Right ventricle myocardium superior (tissue), 1 donor: ENCODE measurements around the gene ERMP1. TPM values are rescaled to one million over a fixed set of nuclear protein-coding genes. Genes with fewer than 3 reads are reported as not detected.
"Not testable (repeated sequence)": the region's sequence is repeated elsewhere in the genome, so short reads cannot be mapped to it uniquely, and the experiment has no call there.

ENCODE experiments used
- ATAC-seq: fragments of 200-7000 bp; cut with Tn5 transposase; one replicate; pipeline ENCODE4 v1.9.1; 2020; ENCODE audit warnings: mild to moderate bottlenecking; ENCODE audit not compliant: poor library complexity
- DNase-seq: peaks from one replicate; pipeline ENCODE4 v3.0.0-alpha.2; 2020
- intact Hi-C: fragments of 100-400 bp; cut with DNase I; formaldehyde crosslinking; loops from one replicate; pipeline ENCODE4 v1.11.2; 2022
- total RNA-seq: library from RNA; stranded (reverse); fragmentation: NEBNext Ultra II Directional; extraction: Animal tissue kit (Norgen Biotek cat#: 25700); gene quantifications from one replicate; pipeline ENCODE4 v1.2.1, GENCODE V29; 2021
- donor health status: DM: no; HTN: yes; CAD: no; lungs with severe emphysema.

ERMP1 gene
- total RNA-seq, 1 donor from 2014 or later = 19.3 TPM

- ATAC-seq = no peak
- intact Hi-C loops = no loop called here
Observed at GRCh38 chr9:5835808-5836207, 2.9 kb upstream of the ERMP1 start.

GRCh38 chr9:5834214-5834613 is 1.3 kb upstream of the ERMP1 start:
- intact Hi-C loops = no loop called here
- no peak for DNase-seq
- no peak for ATAC-seq

More at GRCh38 chr9:5835808-5836207, 2.9 kb upstream of the ERMP1 start:
- no peak for DNase-seq

GRCh38 chr9:5832071-5832537 is 813 bp downstream of the ERMP1 start:
- DNase-seq = no peak
- peak; percentile 1 for ATAC-seq
- intact Hi-C loops = no loop called here

DNA sequence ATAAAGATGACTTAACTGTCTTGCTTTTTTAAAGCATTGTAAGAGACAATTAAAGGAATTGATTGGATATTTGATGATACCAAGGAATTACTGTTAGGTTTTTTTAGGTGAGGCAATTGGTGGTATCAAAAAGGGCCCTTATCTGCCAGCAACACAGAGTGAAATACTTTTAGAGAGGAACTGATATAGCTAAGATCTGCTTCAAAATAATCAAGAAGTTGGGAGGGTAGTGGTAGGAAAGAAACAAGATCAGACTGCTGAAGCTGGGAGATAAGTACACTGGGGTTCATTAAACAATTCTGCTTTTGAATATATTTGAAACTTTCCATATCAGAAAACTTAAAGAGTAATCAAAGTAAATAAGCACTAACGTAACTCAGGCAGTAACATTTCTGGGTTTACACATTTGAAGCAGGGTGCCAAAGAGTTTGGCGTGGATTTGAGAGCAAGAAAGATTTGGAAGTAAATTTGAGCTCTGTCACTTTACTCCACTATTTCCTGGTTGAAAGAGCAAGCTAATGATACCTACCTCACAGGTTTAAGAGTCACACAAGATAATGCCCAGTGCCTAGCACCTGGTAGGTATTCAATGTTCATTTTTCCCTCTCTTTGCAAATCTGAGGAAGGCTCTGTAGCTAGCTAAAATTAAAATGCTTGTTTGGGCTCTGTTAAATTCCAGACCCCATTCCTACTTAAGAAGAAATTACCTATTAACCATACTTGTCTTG is 6.9 kb downstream of the ERMP1 start:
- no peak for ATAC-seq
- no peak for DNase-seq
- intact Hi-C loops = no loop called here

DNA sequence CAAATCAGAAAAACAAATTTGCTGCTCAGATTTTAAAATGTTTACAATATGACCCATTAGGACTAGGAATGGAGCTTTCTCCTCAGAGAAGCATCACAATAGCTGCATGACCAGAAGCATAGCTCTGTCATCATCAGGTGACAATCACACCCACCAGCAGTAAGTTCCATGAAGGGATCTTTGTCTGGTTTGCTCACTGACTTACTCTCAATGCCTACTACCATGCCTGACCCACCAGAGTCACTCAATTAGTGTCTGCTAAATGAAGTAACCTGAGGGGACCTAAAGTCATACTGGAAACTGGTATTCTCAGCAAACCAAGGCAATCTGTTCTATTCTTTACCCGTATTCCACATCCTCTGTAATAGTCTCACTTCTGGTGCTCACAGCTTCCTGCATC is 7.7 kb downstream of the ERMP1 start:
- DNase-seq (no peak), ATAC-seq (no peak)
- intact Hi-C loops = no loop called here

GRCh38 chr9:5820425-5820824 is 12.5 kb downstream of the ERMP1 start:
- ATAC-seq (no peak), DNase-seq (no peak)
- intact Hi-C loops = no loop called here

GRCh38 chr9:5819174-5819573 is 13.7 kb downstream of the ERMP1 start:
- no peak for ATAC-seq
- intact Hi-C loops = no loop called here
- no peak for DNase-seq

GRCh38 chr9:5818424-5819142 is 14.3 kb downstream of the ERMP1 start:
- ATAC-seq (no peak), DNase-seq (no peak)
- intact Hi-C loops = no loop called here

- ATAC-seq (no peak), DNase-seq (no peak)
- intact Hi-C loops = no loop called here
Observed at GRCh38 chr9:5817862-5818261, 15.1 kb downstream of the ERMP1 start.

GRCh38 chr9:5815461-5815860 is 17.5 kb downstream of the ERMP1 start:
- ATAC-seq = no peak
- DNase-seq = no peak
- intact Hi-C loops = no loop called here

DNA sequence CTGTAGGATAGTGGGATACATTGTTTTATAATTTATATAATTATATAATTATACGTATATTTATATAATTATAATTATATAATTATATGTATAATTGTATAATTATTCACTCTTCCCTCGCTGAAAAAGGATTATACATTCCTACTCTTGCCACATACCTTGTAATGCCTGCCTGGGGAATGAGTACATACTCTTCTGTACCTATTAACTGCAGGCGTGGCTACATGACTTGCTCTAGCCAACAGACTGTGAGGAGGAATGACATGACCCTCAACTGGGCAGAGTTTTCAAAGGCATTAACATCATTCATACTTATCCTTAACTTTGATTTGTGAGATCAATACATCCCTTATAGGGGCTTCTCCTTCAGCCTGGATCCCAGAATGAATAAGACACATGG is 19.1 kb downstream of the ERMP1 start:
- ATAC-seq (no peak), DNase-seq (no peak)
- intact Hi-C loops = no loop called here

- intact Hi-C loops = no loop called here
- no peak for ATAC-seq
- no peak for DNase-seq
Observed at GRCh38 chr9:5811751-5812150, 21.2 kb downstream of the ERMP1 start.

DNA sequence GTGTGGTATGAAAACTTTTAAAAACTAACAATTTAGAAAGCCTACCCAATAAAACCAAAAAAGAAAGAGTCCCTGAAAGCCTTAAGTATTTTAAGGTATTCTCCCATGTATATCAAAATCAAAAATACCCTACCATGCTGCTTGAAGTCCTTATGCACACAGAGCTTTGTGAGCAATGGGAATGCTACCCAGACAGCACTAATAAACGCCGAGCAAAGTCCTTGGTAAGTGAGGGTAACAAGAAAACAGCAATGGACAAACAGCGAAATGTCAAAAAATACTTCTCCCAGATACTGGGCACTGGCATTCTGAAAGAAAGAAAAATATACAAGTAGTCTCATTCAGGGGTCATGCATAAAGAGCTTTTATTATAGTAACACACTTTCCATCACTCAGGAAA is 27.4 kb downstream of the ERMP1 start:
- intact Hi-C loops = no loop called here
- no peak for DNase-seq
- no peak for ATAC-seq

- intact Hi-C loops = no loop called here
- no peak for DNase-seq
- no peak for ATAC-seq
Observed at GRCh38 chr9:5801739-5802113, 31.2 kb downstream of the ERMP1 start.

DNA sequence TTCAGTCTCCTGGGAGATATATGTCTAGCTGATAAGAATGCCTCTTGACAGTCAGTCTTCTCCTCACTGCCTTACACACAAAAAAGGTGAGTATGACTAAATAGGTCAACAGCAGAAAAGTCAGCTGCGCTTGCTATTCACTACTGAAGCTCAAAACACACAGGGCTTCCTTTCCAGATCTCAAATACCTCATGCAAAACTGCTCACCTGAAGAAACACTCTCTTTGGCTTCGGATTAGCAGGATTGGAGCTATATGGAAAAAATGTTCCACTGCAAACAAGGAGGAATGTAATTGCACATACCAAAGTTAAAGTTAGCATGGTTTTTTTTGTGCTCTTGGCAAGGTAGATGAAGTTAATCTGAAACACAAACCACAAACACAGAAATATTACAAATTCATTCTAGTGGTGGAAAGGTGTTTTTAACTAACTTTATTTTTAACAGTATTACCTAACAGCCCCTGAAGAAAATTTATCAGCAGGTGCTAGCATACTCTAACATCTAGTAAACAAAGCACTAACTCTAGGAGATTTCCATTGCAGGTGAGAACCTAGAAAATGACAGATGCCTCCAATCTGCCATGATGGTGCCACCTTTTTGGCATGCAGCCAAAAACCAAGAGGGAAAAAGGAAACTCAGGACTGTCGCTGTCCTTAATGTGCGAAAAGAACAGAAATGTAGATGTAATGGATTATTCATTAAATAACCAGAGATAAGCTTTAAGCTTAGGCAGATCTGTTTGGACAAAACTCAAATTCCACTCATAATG is 31.8 kb downstream of the ERMP1 start:
- ATAC-seq (no peak), DNase-seq (no peak)
- intact Hi-C loops = no loop called here

GRCh38 chr9:5800378-5800777 is 32.5 kb downstream of the ERMP1 start:
- DNase-seq, intact Hi-C loops, ATAC-seq: not testable (repeated sequence)

GRCh38 chr9:5799314-5799713 is 33.6 kb downstream of the ERMP1 start:
- ATAC-seq (peak; percentile 63), DNase-seq (no peak)
- intact Hi-C loops = no loop called here

DNA sequence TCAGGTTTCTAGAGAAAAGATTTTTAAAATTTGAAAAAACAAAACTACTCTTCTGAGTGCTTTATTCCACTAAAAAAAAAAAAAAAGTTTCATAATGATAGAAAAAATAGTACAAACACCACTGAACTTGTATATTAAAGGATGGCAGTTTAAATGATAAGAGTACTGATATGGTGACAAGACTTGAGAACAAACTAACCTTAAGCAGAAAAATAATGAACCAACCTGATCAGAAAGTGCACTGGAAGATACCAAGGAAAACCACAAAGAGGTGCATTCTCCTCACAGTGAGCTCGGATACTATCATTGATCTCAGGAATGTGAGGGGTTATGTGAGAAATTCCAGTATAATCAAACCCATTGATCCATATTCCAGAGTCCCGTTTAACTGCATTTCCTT is 34.3 kb downstream of the ERMP1 start:
- intact Hi-C loops = no loop called here
- ATAC-seq (no peak), DNase-seq (no peak)

- intact Hi-C loops = no loop called here
- DNase-seq (no peak), ATAC-seq (no peak)
Observed at GRCh38 chr9:5796298-5796697, 36.6 kb downstream of the ERMP1 start.

DNA sequence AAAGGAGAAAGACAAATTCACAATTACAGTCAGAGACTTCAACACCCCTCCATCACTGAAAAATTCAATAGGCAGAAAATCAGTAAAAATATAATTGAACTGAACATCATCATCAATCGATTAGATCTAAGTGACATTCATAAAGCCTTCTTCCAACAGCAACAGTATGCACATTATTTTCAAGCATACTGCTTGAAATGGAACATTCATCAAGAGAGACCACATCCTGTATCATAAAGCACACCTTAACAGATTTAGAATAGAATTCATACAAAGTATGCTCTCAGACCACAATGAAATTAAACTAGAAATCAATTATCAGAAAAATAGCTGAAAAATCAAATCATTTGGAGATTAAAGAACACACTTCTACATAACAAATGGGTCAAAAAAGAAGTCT is 39.1 kb downstream of the ERMP1 start:
- ATAC-seq = no peak
- no peak for DNase-seq
- intact Hi-C loops = no loop called here
